HPDE6-E6E7 (cell line): ENCODE results near the gene WNK1.
"Not testable (repeated sequence)": the region's sequence is repeated elsewhere in the genome, so short reads cannot be mapped to it uniquely, and the experiment has no call there.

Source experiments
- DNase-seq: peaks from one replicate; pipeline ENCODE4 v3.0.0; 2011; ENCODE audit warnings: missing footprints; ENCODE audit errors: extremely low spot score

Gene WNK1

DNA sequence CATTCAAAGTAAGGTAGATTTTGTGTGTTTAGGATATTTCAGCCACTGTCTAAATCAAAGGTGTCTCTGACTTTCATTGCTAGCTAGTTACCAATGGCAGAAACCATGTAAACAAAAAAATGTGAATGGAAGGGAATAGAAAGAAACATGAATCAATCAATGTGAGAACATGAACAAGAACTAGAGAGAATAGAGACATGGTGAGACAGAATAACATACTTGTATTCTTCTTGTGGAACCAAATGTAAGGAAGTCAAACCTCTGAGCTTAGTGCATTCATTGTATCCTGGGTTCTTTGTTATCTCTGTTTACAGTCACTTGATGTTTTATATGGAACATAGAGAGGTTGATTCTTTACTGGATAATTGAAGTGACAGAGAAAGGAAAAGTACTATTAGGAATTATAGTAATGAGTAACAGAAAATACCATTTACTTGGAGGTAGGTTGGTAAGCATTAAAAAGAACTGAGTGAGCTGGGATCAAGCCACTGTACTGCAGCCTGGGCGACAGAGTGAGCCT lies 2.6 kb upstream of the WNK1 start:
- DNase-seq, result no peak

DNA sequence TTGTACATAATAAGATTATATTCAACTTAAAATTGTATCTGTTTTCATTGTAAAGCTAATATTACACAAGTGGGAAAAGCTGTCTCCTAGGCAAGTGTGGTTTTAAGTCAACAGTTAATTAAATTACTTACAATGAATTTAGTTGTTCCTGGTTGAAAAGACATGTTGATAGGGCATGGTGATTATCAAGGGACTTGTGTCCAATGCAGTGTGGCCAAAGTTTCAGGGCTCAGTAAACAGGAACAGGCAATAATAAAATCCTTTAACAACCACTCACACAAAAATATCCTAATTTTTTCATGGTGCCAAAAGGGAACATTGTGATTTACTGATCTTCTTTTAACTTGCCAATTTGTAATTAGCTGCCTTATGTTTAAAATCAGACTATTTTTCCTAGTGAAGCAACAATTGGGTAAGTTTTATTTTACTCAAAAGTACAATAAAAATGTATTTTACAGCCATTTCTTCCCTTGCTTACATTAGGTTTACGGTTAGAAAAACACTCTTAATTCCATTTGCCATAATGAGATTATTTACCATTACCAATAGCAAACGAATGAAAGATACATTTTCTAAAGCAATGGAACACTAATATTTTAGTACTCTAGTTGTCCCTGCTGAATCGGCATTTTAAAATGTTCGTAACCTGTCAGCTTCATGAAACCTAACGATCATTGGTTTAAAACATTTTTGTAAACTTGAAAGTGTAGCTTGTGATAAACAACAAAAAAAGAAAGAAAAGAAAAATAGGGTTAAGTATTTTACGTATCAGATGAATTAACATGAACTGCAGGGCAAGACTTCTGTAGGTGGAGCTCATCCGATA lies 1.8 kb upstream of the WNK1 start:
- DNase-seq, result no peak

DNA sequence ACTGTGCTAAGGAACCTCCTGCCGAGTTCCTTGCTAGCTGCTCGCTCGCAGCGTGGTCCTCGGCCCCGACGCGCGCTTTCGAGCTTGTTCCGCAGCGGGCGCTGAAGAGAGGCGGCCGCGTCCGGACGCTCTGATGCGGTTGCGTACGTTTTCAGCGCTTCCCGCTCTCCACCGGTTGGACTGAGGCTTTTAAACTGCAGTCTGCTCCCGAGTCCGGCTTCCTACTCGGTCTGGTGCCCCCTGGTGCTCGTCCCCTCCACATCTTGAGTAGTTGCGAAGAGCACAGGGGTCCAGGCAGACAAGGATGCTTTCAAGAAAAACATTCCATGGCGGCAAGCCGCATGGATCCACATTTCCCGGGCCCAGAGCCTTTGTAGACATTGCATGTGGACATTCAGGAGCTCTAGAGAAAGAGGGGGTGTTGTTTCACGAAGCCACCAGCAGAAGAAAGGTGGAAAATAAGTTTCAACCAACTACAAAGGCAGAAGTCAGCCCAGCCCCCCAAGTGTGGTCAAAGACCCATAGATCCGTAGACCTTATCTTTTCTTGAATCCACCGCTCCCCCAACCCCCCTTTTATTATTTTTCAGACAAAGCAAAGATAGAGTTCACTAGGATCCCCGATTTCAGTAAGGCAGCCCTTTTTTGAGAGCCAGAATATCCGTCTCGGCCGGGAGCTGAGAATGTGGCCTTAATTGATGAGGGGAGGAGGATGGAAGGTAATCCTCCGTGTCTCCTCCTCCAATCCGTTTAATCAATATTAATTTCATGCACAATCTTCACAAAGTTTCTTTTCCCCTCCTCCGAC lies 984 bp upstream of the WNK1 start:
- peak; percentile 85 for DNase-seq

DNA sequence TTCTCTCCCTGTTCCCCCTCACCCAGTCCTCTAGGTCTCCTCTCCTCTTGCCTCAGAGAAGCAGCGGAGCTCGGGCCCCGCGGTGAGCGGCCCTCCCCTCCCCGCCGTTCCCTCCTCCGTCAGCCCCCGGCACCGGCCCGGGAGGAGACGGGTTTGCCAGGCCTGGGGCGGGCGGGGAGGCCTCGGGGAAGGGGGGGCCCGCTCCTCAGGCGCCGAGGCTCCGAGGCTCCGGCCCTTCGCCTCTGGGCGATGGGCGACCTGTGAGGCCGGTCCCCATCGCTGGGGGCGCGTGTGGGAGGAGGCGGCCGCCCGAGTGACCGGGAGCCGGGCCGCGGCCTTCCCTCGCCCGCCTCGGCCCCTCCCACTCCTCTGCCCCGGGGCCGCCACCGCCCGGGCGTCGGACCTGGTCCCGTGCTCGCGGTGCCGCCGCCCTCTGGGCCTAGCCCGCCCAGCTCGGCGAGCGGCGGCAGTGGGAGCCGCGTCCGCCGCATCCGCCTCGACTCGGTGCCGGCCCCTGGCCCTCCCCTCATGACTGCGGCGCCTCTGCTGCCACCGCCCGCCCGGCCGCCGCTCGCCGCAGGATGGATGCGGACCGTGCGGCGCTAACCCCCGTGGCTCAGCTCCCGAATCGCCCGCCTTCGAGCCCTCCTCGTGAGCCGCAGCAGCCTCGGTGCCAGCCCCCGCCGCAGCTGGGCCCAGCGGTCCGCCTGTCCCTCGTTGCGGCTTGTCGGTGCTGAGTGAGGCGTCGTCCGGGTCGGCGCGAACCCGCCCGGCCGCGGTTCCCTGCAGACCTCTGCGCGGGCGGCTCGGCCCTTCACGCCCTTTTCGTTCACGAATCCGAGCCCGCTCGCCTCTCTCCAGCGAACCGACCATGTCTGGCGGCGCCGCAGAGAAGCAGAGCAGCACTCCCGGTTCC lies 574 bp downstream of the WNK1 start:
- DNase-seq, result peak; percentile 3

DNA sequence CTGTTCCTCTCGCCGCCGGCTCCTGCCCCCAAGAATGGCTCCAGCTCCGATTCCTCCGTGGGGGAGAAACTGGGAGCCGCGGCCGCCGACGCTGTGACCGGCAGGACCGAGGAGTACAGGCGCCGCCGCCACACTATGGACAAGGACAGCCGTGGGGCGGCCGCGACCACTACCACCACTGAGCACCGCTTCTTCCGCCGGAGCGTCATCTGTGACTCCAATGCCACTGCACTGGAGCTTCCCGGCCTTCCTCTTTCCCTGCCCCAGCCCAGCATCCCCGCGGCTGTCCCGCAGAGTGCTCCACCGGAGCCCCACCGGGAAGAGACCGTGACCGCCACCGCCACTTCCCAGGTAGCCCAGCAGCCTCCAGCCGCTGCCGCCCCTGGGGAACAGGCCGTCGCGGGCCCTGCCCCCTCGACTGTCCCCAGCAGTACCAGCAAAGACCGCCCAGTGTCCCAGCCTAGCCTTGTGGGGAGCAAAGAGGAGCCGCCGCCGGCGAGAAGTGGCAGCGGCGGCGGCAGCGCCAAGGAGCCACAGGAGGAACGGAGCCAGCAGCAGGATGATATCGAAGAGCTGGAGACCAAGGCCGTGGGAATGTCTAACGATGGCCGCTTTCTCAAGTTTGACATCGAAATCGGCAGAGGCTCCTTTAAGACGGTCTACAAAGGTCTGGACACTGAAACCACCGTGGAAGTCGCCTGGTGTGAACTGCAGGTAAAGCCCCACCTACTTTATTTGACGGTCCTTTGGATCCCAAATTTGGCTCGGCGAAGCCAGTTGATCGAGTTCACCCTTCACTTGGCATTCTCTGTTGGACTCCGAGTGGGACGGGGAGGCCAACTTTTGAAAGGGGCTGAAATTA lies 1.5 kb downstream of the WNK1 start:
- DNase-seq, result peak; percentile 13

DNA sequence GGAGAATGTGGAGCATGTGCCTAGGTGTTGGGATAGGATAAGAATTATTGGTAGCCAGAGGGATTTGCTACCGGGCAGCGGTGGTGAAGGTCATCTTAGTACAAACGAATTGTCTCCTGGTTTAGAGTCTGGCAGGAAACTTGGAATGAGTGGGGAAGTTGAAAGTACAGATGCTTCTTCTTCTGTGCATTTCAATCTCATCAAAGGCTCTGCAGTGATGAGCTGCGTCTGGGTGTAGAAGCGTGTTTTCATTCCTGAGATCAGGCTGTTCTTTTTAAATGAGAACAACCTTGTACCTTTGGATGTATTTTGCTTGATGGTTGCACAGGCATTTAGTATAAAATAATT lies 2.1 kb downstream of the WNK1 start:
- DNase-seq, result no peak

DNA sequence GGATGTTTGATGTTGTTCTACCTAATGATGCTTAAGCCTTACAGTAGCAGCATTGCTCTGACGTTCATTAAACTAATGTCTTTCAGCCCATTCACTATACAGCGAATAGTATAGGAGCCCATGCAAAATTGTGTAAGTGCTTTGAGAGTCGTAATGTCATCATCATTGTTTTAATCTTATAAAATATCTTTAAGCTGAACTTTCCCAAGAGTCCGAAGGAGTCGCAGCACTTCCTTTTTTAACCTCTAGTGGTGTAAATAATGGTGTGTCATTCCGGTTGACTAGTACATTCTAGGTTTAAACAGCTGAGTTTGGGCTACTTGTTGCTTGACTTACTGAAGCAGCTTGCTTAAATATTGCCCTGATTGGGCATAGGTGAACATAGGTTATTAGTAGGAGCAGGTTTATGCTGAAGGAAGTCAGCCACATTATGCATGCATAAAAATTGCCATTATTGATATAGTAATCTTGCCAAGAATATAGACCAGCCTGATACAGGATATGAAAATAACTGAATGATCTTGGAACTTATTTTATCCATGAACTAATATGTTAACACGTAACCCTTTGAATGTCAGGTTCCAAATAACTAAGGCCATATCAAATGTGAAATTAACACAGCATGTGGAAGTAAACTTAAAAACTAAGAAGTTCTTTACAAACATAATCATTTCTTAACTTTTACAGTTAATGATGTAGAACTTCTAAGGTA lies 2.6 kb downstream of the WNK1 start:
- peak; percentile 47 for DNase-seq

DNA sequence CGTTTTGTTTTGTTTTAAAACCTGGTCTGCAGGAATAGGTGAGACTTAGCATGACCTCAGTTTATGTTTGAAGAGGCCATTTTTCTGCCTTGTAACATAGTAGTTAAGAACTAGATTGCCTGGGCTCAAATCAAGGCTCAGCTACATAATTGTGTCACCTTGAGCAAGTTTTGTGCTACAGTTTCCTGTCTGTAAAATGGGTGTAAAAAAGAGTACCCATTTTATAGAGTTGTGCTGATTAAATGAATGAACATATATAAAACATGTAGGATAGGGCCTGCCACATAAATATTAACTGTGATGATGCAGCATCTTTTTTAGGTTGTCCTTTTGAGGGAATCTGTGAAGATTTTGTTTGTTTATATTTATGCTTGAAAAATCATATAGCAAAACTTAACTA lies 7.2 kb downstream of the WNK1 start:
- no peak for DNase-seq

DNA sequence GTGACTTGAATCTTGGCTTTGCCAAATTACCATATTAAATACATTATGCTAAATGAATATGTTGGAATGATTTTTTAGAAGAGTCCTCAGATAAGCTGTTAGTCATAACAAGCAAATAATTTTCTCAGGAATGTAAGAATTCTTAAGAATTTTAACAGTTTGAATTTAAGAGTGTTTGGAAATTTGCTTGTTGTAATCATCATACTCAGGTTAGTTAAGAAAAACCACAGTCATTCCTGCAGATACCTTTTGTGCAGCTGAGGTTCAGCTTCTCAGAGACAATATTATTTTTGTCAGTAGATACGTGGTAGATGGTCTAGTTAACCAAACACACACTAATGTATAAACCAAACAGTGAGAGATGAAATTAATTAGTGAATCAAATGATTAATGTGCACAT lies 8.9 kb downstream of the WNK1 start:
- no peak for DNase-seq

DNA sequence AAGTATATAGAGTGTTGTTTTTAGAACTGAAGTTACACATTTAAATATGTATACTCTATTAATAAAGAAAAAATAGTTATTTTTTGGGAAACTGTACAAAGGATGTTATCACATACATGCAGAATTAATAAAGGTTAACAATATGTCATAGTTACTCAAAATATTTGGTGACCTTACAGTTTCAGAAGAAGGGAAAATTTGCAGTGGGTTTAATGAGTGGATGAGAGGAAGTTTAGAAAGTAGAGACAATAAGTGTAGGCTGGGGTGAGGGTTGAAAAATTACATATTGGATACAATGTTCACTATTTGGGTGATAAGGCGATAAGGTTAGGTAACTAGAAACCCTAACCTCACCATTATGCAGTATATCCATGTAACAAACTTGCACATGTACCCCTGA lies 13.5 kb downstream of the WNK1 start:
- DNase-seq, result no peak

DNA sequence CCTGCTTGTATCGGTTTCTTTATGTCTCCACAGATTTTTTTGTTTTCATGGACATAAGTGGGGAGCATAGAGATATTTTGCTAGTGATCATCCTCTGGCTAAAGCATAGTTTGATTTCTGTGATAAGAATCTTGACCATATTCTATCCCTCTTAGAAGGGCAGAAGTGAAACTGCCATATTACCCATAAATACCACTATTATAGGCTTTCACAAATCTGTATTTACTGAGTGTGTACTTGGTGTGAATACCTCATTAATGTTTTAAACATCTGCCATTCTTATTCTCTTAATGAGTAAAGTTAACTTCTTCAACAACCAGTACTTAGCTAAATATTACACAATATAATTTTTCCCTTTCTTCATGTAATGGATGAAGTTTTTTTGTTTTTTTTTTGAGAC lies 16.1 kb downstream of the WNK1 start:
- no peak for DNase-seq

DNA sequence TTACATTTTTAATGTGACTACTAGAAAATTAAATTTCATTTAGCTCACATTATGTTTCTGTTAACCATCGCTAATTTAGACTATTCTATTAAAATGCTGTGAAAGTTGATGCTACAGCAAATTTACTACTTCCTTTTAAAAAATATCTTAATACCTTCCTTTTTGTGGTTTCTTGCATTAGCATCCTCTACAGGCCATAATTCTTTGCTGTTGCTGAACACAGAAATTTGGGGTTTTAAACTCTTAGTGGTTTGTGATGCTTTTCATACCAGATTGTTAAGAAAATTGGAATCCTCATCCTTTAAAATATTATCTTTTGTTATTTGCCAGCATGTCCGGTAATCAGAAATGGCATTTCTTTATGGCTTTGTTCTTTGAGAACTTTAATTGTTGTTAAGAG lies 18.1 kb downstream of the WNK1 start:
- no peak for DNase-seq

DNA sequence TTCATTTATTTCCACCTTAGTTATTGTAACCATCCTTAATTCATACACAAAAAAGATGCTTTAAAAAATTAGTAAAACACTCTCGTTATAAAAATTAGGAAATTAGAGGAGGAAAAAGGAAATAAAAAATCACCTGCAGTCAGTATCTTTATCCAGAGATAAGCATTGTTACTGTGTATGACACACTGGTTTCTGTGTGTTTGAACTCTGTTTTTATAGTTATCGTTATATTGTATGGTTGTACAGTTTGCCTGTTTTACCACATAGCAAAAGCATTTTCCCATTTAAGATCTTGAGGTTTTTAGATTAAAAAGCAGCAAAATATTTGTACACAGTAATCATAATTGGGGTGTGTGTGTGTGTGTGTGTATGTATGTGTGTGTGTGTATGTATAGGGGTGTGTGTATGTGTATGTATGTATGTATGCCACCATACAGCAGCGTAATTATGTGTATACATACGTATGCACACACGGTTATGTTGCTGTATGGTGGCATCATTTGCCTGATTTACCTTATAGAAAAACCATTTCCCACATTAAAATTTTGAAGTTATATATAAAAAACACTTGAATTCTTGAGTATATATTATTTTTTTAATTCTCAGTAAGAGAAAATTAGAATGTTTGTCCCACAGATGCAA lies 19.8 kb downstream of the WNK1 start:
- no peak for DNase-seq

DNA sequence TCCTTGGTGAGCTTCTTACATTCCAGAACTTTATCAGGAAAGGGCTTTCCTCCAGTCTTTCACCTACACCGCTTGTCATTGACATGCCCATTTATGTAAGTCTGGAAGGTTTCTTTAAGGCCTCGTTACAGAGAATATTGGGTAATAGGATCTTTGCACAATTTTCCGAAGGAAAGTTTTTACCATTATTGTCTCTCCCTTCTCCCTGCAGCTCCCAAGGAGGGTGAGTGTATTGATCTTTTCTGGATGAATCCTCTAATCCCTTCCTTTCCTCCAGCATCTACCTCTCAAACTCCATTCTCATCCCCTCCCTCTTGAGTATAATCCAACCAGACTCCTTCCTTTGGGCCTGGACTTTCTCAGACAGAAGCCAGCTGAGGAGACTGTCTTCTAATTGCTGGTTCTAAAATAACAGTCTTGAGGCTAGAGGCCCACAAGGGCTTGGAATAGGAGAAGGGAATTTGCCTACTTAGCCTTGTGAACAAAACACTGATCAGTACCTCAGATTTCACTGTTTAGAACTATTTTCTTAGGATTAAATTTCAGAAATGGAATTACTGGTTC lies 21.8 kb downstream of the WNK1 start:
- DNase-seq, result no peak

DNA sequence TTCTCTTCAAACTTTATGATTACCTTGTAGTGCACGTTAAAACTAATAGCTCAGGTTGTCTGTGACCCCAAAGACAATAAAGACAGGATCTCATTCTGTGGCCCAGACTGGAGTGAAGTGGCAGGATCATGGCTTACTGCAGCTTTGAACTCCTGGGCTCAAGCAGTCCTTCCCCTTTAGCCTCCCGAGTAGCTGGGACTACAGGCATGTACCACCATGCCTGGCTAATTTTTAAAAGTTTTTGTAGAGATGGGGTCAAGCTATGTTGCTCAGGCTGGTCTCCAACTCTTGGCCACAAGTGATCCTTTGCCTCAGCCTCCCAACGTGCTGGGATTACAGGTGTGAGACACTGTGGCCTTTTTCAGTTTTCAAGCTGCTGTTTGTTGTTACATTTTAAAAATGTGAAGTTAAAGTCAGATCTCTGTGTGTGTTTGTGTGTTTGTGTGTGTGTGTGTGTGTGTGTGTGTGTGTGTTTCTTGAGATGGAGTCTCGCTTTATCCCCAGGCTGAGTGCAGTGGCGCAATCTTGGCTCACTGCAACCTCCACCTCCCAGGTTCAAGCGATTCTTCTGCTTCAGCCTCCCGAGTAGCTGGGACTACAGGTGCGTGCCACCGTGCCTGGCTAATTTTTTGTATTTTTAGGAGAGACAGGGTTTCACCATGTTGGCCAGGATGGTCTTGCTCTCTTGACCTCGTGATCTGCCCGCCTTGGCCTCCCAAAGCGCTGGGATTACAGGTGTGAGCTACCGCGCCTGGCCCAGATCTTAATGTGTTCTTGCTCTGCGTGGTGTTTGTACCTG lies 23.8 kb downstream of the WNK1 start:
- DNase-seq, result not testable (repeated sequence)

DNA sequence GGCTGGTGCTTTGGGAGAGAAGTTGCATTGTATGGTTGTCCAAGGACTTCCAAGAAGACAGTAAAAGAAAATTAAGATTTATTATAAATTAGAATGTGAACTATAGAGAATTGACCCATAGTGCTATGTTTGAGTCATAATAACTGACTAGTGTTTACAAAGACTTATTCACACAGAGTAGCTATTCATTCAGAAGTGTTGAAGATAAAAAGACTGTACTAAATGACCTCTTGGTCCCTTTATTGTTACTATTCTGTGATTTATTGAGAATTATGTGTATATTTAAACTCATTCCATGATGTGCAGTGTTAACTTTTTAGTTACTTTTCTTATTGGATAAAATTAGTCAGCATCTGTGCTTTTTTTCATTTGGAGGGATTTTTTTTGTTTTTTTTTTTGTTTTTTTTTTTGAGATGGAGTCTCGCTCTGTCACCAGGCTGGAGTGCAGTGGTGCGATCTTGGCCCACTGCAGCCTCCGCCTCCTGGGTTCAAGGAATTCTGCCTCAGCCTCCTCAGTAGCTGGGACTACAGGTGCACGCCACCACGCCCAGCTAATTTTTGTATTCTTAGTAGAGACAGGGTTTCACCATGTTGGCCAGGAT lies 24.5 kb downstream of the WNK1 start:
- DNase-seq, result peak; percentile 11

DNA sequence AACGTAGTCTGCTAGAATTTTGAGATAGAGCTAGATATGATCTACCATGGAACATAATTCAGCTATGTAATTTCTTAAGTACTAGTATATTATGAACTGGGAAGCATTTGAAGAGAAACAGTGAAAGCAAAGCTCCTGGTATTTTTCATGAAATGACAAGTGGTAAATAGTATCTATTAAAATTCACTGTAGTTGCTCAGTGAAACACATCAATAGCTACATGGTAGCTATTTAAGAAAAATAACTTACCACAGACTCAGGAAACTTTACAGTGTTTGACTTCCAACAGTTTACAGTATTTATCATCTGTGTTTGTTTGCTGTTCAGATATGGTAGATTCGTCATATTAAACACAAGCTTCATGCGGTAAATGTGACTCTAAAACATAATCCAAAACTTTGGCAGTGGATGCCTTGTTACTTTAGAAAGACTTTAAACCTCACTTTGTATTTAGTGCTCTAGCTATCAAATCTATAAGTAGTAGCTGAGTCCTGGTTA lies 25.2 kb downstream of the WNK1 start:
- no peak for DNase-seq

DNA sequence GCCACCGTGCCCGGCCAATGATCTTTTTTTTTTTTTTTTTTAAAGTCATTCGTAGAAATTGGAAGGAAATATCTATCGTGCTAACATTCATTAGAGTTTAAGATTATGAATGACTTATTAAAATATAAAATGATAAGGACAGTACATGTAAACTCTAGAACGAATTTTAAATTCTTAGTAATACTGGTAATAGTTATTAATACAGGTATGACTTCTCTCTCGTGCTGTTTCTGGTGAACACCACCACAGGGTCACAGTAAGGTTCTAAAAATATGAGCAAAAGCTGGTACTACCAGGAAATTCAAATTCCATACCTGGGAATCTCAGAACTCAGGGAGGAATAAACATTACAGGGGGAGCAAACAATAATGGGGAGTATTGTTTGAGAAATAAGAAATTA lies 26.2 kb downstream of the WNK1 start:
- DNase-seq, result no peak
